HS-27A (cell line): ENCODE results near the gene OSBPL3.

ENCODE experiments used
- DNase-seq: peaks from one replicate; pipeline ENCODE4 v3.0.0-alpha.2; 2012; ENCODE audit warnings: low read depth, missing footprints

Gene OSBPL3

GRCh38 chr7:24952464-24952863, 27.5 kb downstream of the OSBPL3 start:
- DNase-seq, result no peak

- no peak for DNase-seq
Measured at GRCh38 chr7:24951441-24951980, 28.5 kb downstream of the OSBPL3 start.

- no peak for DNase-seq
Measured at GRCh38 chr7:24949884-24950283, 30.1 kb downstream of the OSBPL3 start.

GRCh38 chr7:24948739-24949138, 31.2 kb downstream of the OSBPL3 start:
- DNase-seq, result no peak

GRCh38 chr7:24946467-24946866, 33.5 kb downstream of the OSBPL3 start:
- no peak for DNase-seq

GRCh38 chr7:24945899-24946298, 34.1 kb downstream of the OSBPL3 start:
- DNase-seq, result no peak

- DNase-seq, result no peak
Measured at GRCh38 chr7:24943096-24943948, 36.7 kb downstream of the OSBPL3 start.

GRCh38 chr7:24942226-24942625, 37.8 kb downstream of the OSBPL3 start:
- no peak for DNase-seq

GRCh38 chr7:24939416-24939815, 40.6 kb downstream of the OSBPL3 start:
- DNase-seq, result no peak

- DNase-seq, result no peak
Measured at GRCh38 chr7:24936121-24936824, 43.7 kb downstream of the OSBPL3 start.

- no peak for DNase-seq
Measured at GRCh38 chr7:24933298-24933697, 46.7 kb downstream of the OSBPL3 start.

- no peak for DNase-seq
Measured at GRCh38 chr7:24932815-24933214, 47.2 kb downstream of the OSBPL3 start.

GRCh38 chr7:24932389-24932788, 47.6 kb downstream of the OSBPL3 start:
- DNase-seq, result no peak

- no peak for DNase-seq
Measured at GRCh38 chr7:24931844-24932243, 48.1 kb downstream of the OSBPL3 start.

- DNase-seq, result no peak
Measured at GRCh38 chr7:24930856-24931255, 49.1 kb downstream of the OSBPL3 start.

GRCh38 chr7:24926623-24927524, 53.1 kb downstream of the OSBPL3 start:
- no peak for DNase-seq

GRCh38 chr7:24924375-24924774, 55.6 kb downstream of the OSBPL3 start:
- no peak for DNase-seq

GRCh38 chr7:24923172-24923865, 56.7 kb downstream of the OSBPL3 start:
- DNase-seq, result no peak

GRCh38 chr7:24922099-24922773, 57.7 kb downstream of the OSBPL3 start:
- no peak for DNase-seq

- no peak for DNase-seq
Measured at GRCh38 chr7:24921362-24921679, 58.7 kb downstream of the OSBPL3 start.
